K562 (cell line): ENCODE results near the gene PRR19. TPM values are rescaled to one million over a fixed set of nuclear protein-coding genes. Genes with fewer than 3 reads are reported as not detected.
A peak's percentile ranks its signal among the peaks of the same experiment; 100 is the strongest.

ENCODE experiments used
- ARID2 ChIP-seq: fragments of 450-650 bp; IDR thresholded peaks from 2 replicates; pipeline ENCODE4 v1.6.1; 2017; ENCODE audit warnings: antibody characterized with exemption, mild to moderate bottlenecking
- ATF1 ChIP-seq, 2 experiments: fragments of 450-650 bp in 1 of 2; IDR thresholded peaks; 2 replicates each; pipeline ENCODE4 v1.6.1; 2016; ENCODE audit warnings: missing compliant biosample characterization in 1 of 2, missing genetic modification characterization in 1 of 2
- CBFA2T3 ChIP-seq: fragments of 450-650 bp; IDR thresholded peaks from 2 replicates; pipeline ENCODE4 v1.6.1; 2017
- DDX20 ChIP-seq: fragments of 450-650 bp; IDR thresholded peaks from 2 replicates; pipeline ENCODE4 v1.6.1; 2016; ENCODE audit warnings: missing genetic modification characterization, low read depth, mild to moderate bottlenecking, missing compliant biosample characterization, moderate library complexity
- HBP1 ChIP-seq: fragments of 450-650 bp; formaldehyde crosslinking; IDR thresholded peaks from 2 replicates; pipeline ENCODE4 v1.4.0; 2022; ENCODE audit warnings: missing genetic modification characterization
- HES1 ChIP-seq: fragments of 450-650 bp; IDR thresholded peaks from 2 replicates; pipeline ENCODE4 v1.6.1; 2016; ENCODE audit warnings: low read depth, mild to moderate bottlenecking, moderate library complexity
- KDM4B ChIP-seq, 2 experiments: fragments of 450-650 bp in 1 of 2; sonication (generic) in 1 of 2; IDR thresholded peaks; 2 replicates each; pipeline ENCODE4 v1.6.1; 2016 to 2017; ENCODE audit warnings: borderline replicate concordance in 2 of 2, antibody characterized with exemption in 1 of 2, low read depth in 1 of 2, mild to moderate bottlenecking in 1 of 2
- MAFK ChIP-seq: IDR thresholded peaks from 2 replicates; pipeline ENCODE4 v1.6.1; 2011; ENCODE audit warnings: low read length, improper control_type of control experiment
- MCM7 ChIP-seq, 2 experiments: fragments of 450-650 bp; IDR thresholded peaks; 2 replicates each; pipeline ENCODE4 v1.6.1; 2016 to 2018
- NRF1 ChIP-seq, 2 experiments: fragments of 450-650 bp; IDR thresholded peaks in 1 of 2; conservative IDR thresholded peaks in 1 of 2; 2 replicates each; pipeline ENCODE4 v1.6.1; 2014; ENCODE audit warnings: mild to moderate bottlenecking in 2 of 2
- PHF8 ChIP-seq: fragments of 200-600 bp; sonication (generic); IDR thresholded peaks from 2 replicates; pipeline ENCODE4 v1.6.1; 2012; ENCODE audit warnings: mixed run types, mild to moderate bottlenecking, inconsistent platforms, low read length, moderate library complexity, borderline replicate concordance
- POLR2H ChIP-seq: IDR thresholded peaks from 2 replicates; pipeline ENCODE4 v1.6.1; 2016; ENCODE audit warnings: missing genetic modification characterization, low read depth, mild to moderate bottlenecking, control low read depth, missing compliant biosample characterization, moderate library complexity
- PTBP1 ChIP-seq: fragments of 200-400 bp; formaldehyde crosslinking; IDR thresholded peaks from 2 replicates; pipeline ENCODE4 v1.6.1; 2017; ENCODE audit warnings: low read depth, low read length
- RBM15 ChIP-seq: fragments of 200-400 bp; formaldehyde crosslinking; IDR thresholded peaks from 2 replicates; pipeline ENCODE4 v1.6.1; 2018; ENCODE audit warnings: mild to moderate bottlenecking, low read length, moderate library complexity; ENCODE audit not compliant: insufficient read depth
- RCOR1 ChIP-seq, 2 experiments: IDR thresholded peaks; 2 replicates each; pipeline ENCODE4 v1.6.1; 2012; ENCODE audit warnings: low read depth in 2 of 2, low read length in 2 of 2, borderline replicate concordance in 1 of 2, improper control_type of control experiment in 1 of 2
- SPI1 ChIP-seq: IDR thresholded peaks from 2 replicates; pipeline ENCODE4 v1.6.1; 2011; ENCODE audit warnings: low read depth, low read length, control low read depth, borderline replicate concordance
- SRSF9 ChIP-seq: fragments of 200-400 bp; formaldehyde crosslinking; IDR thresholded peaks from 2 replicates; pipeline ENCODE4 v1.6.1; 2017; ENCODE audit warnings: low read depth, low read length, borderline replicate concordance
- STAT5A ChIP-seq: IDR thresholded peaks from 2 replicates; pipeline ENCODE4 v1.6.1; 2012; ENCODE audit warnings: low read length, inconsistent platforms, borderline replicate concordance
- TAF7 ChIP-seq: fragments of 450-650 bp; IDR thresholded peaks from 2 replicates; pipeline ENCODE4 v1.6.1; 2016; ENCODE audit warnings: missing genetic modification characterization, missing compliant biosample characterization
- TEAD4 ChIP-seq, 2 experiments: sonication (generic) in 1 of 2; formaldehyde crosslinking in 1 of 2; IDR thresholded peaks; 2 replicates each; pipeline versions ENCODE4 v1.6.1 to v1.8.0; 2012 to 2022; ENCODE audit warnings: borderline replicate concordance in 1 of 2, inconsistent platforms in 1 of 2, low read length in 1 of 2, mild to moderate bottlenecking in 1 of 2, missing genetic modification reagents in 1 of 2
- ZNF165 ChIP-seq: fragments of 250-450 bp; sonication (Bioruptor Pico); IDR thresholded peaks from 2 replicates; pipeline ENCODE4 v1.4.0; 2020; ENCODE audit warnings: borderline replicate concordance
- ZNF23 ChIP-seq: fragments of 250-450 bp; sonication (Bioruptor Pico); IDR thresholded peaks from 2 replicates; pipeline ENCODE4 v1.4.0; 2020; ENCODE audit warnings: mild to moderate bottlenecking
- ZNF408 ChIP-seq: fragments of 250-450 bp; sonication (Bioruptor Pico); IDR thresholded peaks from 2 replicates; pipeline ENCODE4 v1.4.0; 2020; ENCODE audit warnings: low read depth, mild to moderate bottlenecking, moderate library complexity
- ZNF431 ChIP-seq: sonication (generic); formaldehyde crosslinking; IDR thresholded peaks from 2 replicates; pipeline ENCODE4 v1.8.0; 2022; ENCODE audit warnings: mild to moderate bottlenecking, missing genetic modification reagents
- ZNF584 ChIP-seq: fragments of 200-800 bp; sonication (Bioruptor generic); IDR thresholded peaks from 2 replicates; pipeline ENCODE4 v1.6.1; 2016; ENCODE audit warnings: low read depth, mild to moderate bottlenecking, missing genetic modification characterization, missing compliant biosample characterization
- polyA plus RNA-seq, 8 experiments: library from polyadenylated mRNA; depleted of rRNA in 4 of 8; stranded (reverse) in 5 of 8; unstranded in 3 of 8; fragments of >200 nt; fragmentation: Nextera tagmentation in 2 of 8; fragmentation: Illumina TruSeq in 1 of 8; extraction: Ambion mirVana in 2 of 8; extraction: Trizol in 1 of 8; gene quantifications; 2 replicates each; pipeline versions ENCODE4 v1.2.1 to v1.2.3, GENCODE V29; 2011 to 2014; ENCODE audit warnings: inconsistent platforms in 1 of 8, missing spikeins in 1 of 8
- total RNA-seq, 7 experiments: library from RNA; depleted of rRNA in 6 of 7; stranded (reverse); fragments of >200 nt in 6 of 7; fragmentation: Illumina TruSeq in 2 of 7; extraction: Trizol in 2 of 7; gene quantifications; 2 replicates each; pipeline versions ENCODE4 v1.2.1 to v1.2.3, GENCODE V29; 2011 to 2021; ENCODE audit warnings: low replicate concordance in 1 of 7
- TF ChIP-seq, protein P1 (sequence below), 2 experiments: fragments of 450-650 bp in 1 of 2; sonication (generic) in 1 of 2; formaldehyde crosslinking in 1 of 2; IDR thresholded peaks in 1 of 2; conservative IDR thresholded peaks in 1 of 2; 2 replicates each; pipeline versions ENCODE4 v1.6.1 to v1.8.1; 2016 to 2023; ENCODE audit warnings: mild to moderate bottlenecking in 2 of 2, moderate library complexity in 2 of 2, inconsistent platforms in 1 of 2, missing genetic modification reagents in 1 of 2

PRR19 gene
- total and polyA plus RNA-seq, 9 of the 15 experiments (the other 6 are each of a cell fraction or from before 2014, with no cell fraction given) = 0.10 to 1.6 (median 0.54) TPM

- TF ChIP-seq, protein P1, sequence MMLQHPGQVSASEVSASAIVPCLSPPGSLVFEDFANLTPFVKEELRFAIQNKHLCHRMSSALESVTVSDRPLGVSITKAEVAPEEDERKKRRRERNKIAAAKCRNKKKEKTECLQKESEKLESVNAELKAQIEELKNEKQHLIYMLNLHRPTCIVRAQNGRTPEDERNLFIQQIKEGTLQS (IDR thresholded peaks at IDR 0.05) = no peak
- TF ChIP-seq, protein P1 (CRISPR knock-in tag; conservative IDR thresholded peaks at IDR 0.05) = no peak
- TF ChIP-seq ZNF584 (CRISPR knock-in tag) (no peak), CBFA2T3 (no peak), MAFK (no peak), SRSF9 (no peak), PTBP1 (no peak), ZNF23 (CRISPR knock-in tag) (no peak), ZNF408 (CRISPR knock-in tag) (no peak), MCM7 (IDR thresholded peaks at IDR 0.05) (no peak), HBP1 (CRISPR knock-in tag) (no peak), SPI1 (peak; percentile 98), POLR2H (0 out of 2 replicates have a peak, but pooled peaks have one; percentile 29), KDM4B (IDR thresholded peaks at IDR 0.05; ENCODE audit: borderline replicate concordance in 2 of 2, low read depth in 1 of 2) (no peak), TEAD4 (IDR thresholded peaks at IDR 0.05; ENCODE audit: low read length) (no peak), TEAD4 (CRISPR knock-in tag; IDR thresholded peaks at IDR 0.05; ENCODE audit: borderline replicate concordance) (no peak), DDX20 (tag) (no peak), ARID2 (no peak), RCOR1 (IDR thresholded peaks at IDR 0.05; ENCODE audit: borderline replicate concordance in 1 of 2, low read depth in 2 of 2, low read length in 2 of 2) (no peak), RBM15 (no peak), ZNF431 (CRISPR knock-in tag) (no peak), PHF8 (peak; percentile 20; the same call in 1 of the 2 replicates), TAF7 (tag) (no peak), ATF1 (CRISPR knock-in tag; IDR thresholded peaks at IDR 0.05) (no peak), ATF1 (tag; IDR thresholded peaks at IDR 0.05) (no peak), NRF1 (conservative IDR thresholded peaks at IDR 0.05 in 1 of 2, IDR thresholded peaks at IDR 0.05 in 1 of 2) (no peak), ZNF165 (CRISPR knock-in tag) (no peak), STAT5A (no peak), HES1 (no peak)
These were observed 48.5 kb upstream of the PRR19 start (continued) for GRCh38 chr19:42253245-42254088.
